GM19324 (cell line): ENCODE measurements around the gene MAP3K7.

Experiments
- ATAC-seq: cut with Tn5 transposase; IDR thresholded peaks from one replicate; pipeline ENCODE4 v1.9.1; 2021; ENCODE audit warnings: mild to moderate bottlenecking, moderate library complexity; ENCODE audit not compliant: unreplicated experiment, low FRiP score

MAP3K7 gene

GRCh38 chr6:90534337-90535025 lies 52.4 kb downstream of the MAP3K7 start:
- ATAC-seq = no peak

- ATAC-seq = no peak
Measured at GRCh38 chr6:90533615-90534336, 53.1 kb downstream of the MAP3K7 start.

- no peak for ATAC-seq
Measured at GRCh38 chr6:90530882-90531281, 56.0 kb downstream of the MAP3K7 start.

GRCh38 chr6:90525421-90525820 lies 61.5 kb downstream of the MAP3K7 start:
- ATAC-seq = no peak

GRCh38 chr6:90523779-90524310 lies 63.0 kb downstream of the MAP3K7 start:
- no peak for ATAC-seq

- no peak for ATAC-seq
Measured at GRCh38 chr6:90521955-90522354, 64.9 kb downstream of the MAP3K7 start.

- ATAC-seq = no peak
Measured at GRCh38 chr6:90516074-90516660, 70.7 kb downstream of the MAP3K7 start.

- no peak for ATAC-seq
Measured at GRCh38 chr6:90514496-90514895, 72.4 kb downstream of the MAP3K7 start.

- ATAC-seq = no peak
Measured at GRCh38 chr6:90508753-90509152, 78.1 kb downstream of the MAP3K7 start.

- no peak for ATAC-seq
Measured at GRCh38 chr6:90502866-90503407, 83.9 kb downstream of the MAP3K7 start.

- ATAC-seq = no peak
Measured at GRCh38 chr6:90502381-90502780, 84.5 kb downstream of the MAP3K7 start.

GRCh38 chr6:90500458-90500857 lies 86.4 kb downstream of the MAP3K7 start:
- ATAC-seq = no peak

GRCh38 chr6:90497411-90497810 lies 89.5 kb downstream of the MAP3K7 start:
- no peak for ATAC-seq

- ATAC-seq = no peak
Measured at GRCh38 chr6:90496258-90497016, 90.4 kb downstream of the MAP3K7 start.

GRCh38 chr6:90495216-90495817 lies 91.6 kb downstream of the MAP3K7 start:
- no peak for ATAC-seq

- ATAC-seq = no peak
Measured at GRCh38 chr6:90494067-90494780, 92.6 kb downstream of the MAP3K7 start.

- ATAC-seq = no peak
Measured at GRCh38 chr6:90493332-90493731, 93.5 kb downstream of the MAP3K7 start.

GRCh38 chr6:90492798-90493197 lies 94.1 kb downstream of the MAP3K7 start:
- no peak for ATAC-seq

- no peak for ATAC-seq
Measured at GRCh38 chr6:90492369-90492768, 94.5 kb downstream of the MAP3K7 start.
